Cardiac muscle cell (in vitro differentiated cells and primary cell): ENCODE data around the gene ADAMTSL2. TPM values are rescaled to one million over a fixed set of nuclear protein-coding genes. Genes with fewer than 3 reads are reported as not detected.

Experiments used
- DNase-seq, 2 donors: peaks; one replicate each; pipeline versions ENCODE4 v3.0.0 to v3.0.0-alpha.2; 2010 to 2017; ENCODE audit warnings: low read depth in 1 of 2, low spot score in 1 of 2
- H3K27ac ChIP-seq: fragments of 200-600 bp; sonication (generic); 2 replicates; pipeline ENCODE4 v1.5.1; 2016
- H3K27me3 ChIP-seq: fragments of 200-600 bp; sonication (generic); 2 replicates; pipeline ENCODE4 v1.6.0; 2016; ENCODE audit warnings: control low read depth
- H3K36me3 ChIP-seq: fragments of 200-600 bp; sonication (generic); 2 replicates; pipeline ENCODE4 v1.5.1; 2016; ENCODE audit warnings: control low read depth
- H3K4me1 ChIP-seq: fragments of 200-600 bp; sonication (generic); 2 replicates; pipeline ENCODE4 v1.8.1; 2017; ENCODE audit warnings: low read depth, mild to moderate bottlenecking, mixed run types
- H3K4me3 ChIP-seq: fragments of 200-600 bp; sonication (generic); 2 replicates; pipeline ENCODE4 v1.5.1; 2016; ENCODE audit warnings: mild to moderate bottlenecking
- H3K9me3 ChIP-seq: fragments of 200-600 bp; sonication (generic); 2 replicates; pipeline ENCODE4 v1.5.1; 2017; ENCODE audit warnings: low read depth, mild to moderate bottlenecking, control low read depth
- CTCF ChIP-seq: IDR thresholded peaks from 2 replicates; pipeline ENCODE4 v1.5.1; 2012; ENCODE audit warnings: low read depth, mild to moderate bottlenecking, low read length
- polyA plus RNA-seq: library from polyadenylated mRNA; unstranded; fragments of >200 nt; fragmentation: Nextera tagmentation; extraction: Ambion mirVana; gene quantifications from 2 replicates; pipeline ENCODE4 v1.2.1, GENCODE V29; 2016
- total RNA-seq: library from RNA; depleted of rRNA; stranded (reverse); fragments of >200 nt; gene quantifications from 2 replicates; pipeline ENCODE4 v1.2.3, GENCODE V29; 2016

The ADAMTSL2 gene
- total and polyA plus RNA-seq, 2 experiments from 2014 or later: 18.4 to 27.2 TPM

GRCh38 chr9:133546287-133546680 lies 11.8 kb downstream of the ADAMTSL2 start:
- no peaks in the 10 kb centered on the region for H3K9me3 ChIP-seq
- TF ChIP-seq CTCF: no peak
- no peaks in the 10 kb centered on the region for H3K27me3 ChIP-seq
- H3K27ac ChIP-seq: no peak overlapping the region
- peaks cover 7% of the 10 kb centered on the region for H3K4me1 ChIP-seq
- peaks cover 2% of the 10 kb centered on the region for H3K36me3 ChIP-seq
- H3K4me3 ChIP-seq: no peak overlapping the region
- DNase-seq: no peak

GRCh38 chr9:133547116-133547515 lies 12.6 kb downstream of the ADAMTSL2 start:
- DNase-seq: no peak
- H3K9me3 ChIP-seq: no peaks in the 10 kb centered on the region
- H3K36me3 ChIP-seq: peaks cover 2% of the 10 kb centered on the region

GRCh38 chr9:133551446-133551845 lies 16.9 kb downstream of the ADAMTSL2 start:
- Histone ChIP-seq H3K9me3 (no peaks in the 10 kb centered on the region), H3K27ac (no peak overlapping the region), H3K36me3 (no peaks in the 10 kb centered on the region), H3K4me1 (peaks cover 32% of the 10 kb centered on the region), H3K27me3 (no peaks in the 10 kb centered on the region), H3K4me3 (no peak overlapping the region)
- no peak for TF ChIP-seq CTCF
- no peak for DNase-seq

More at GRCh38 chr9:133547116-133547515, 12.6 kb downstream of the ADAMTSL2 start:
- TF ChIP-seq CTCF: no peak
- H3K27me3 ChIP-seq: no peaks in the 10 kb centered on the region
- peaks cover 7% of the 10 kb centered on the region for H3K4me1 ChIP-seq
- H3K27ac ChIP-seq: no peak overlapping the region
- H3K4me3 ChIP-seq: no peak overlapping the region

GRCh38 chr9:133552236-133552635 lies 17.7 kb downstream of the ADAMTSL2 start:
- H3K36me3 ChIP-seq: no peaks in the 10 kb centered on the region
- no peak for TF ChIP-seq CTCF
- H3K4me3 ChIP-seq: no peak overlapping the region

GRCh38 chr9:133553123-133553522 lies 18.6 kb downstream of the ADAMTSL2 start:
- no peak for TF ChIP-seq CTCF
- H3K4me3 ChIP-seq: no peak overlapping the region
- peaks cover 46% of the 10 kb centered on the region for H3K4me1 ChIP-seq
- H3K9me3 ChIP-seq: no peaks in the 10 kb centered on the region
- no peak overlapping the region for H3K27ac ChIP-seq
- no peak for DNase-seq
- H3K27me3 ChIP-seq: no peaks in the 10 kb centered on the region
- no peaks in the 10 kb centered on the region for H3K36me3 ChIP-seq

More at GRCh38 chr9:133552236-133552635, 17.7 kb downstream of the ADAMTSL2 start:
- Histone ChIP-seq H3K9me3 (no peaks in the 10 kb centered on the region), H3K27me3 (no peaks in the 10 kb centered on the region), H3K27ac (peak overlapping the region; percentile 41), H3K4me1 (peaks cover 40% of the 10 kb centered on the region)
- DNase-seq: no peak
